Stomach (tissue), 9 donors: ENCODE results near the gene SCG5. TPM values are rescaled to one million over a fixed set of nuclear protein-coding genes. Genes with fewer than 3 reads are reported as not detected.

ENCODE experiments used
- DNase-seq, 2 donors: peaks; one replicate each; pipeline versions ENCODE4 v3.0.0 to v3.0.0-alpha.2; 2013 to 2019
- H3K27ac ChIP-seq, 5 donors: fragments of 200-600 bp in 4 of 5; sonication (generic) in 4 of 5; one replicate each; pipeline ENCODE4 v1.5.1; 2013 to 2019; ENCODE audit warnings: mild to moderate bottlenecking in 1 of 5, moderate library complexity in 1 of 5
- H3K27me3 ChIP-seq, 3 donors: fragments of 200-600 bp; sonication (generic); one replicate each; pipeline ENCODE4 v1.5.1; 2017 to 2019; ENCODE audit warnings: mixed run types in 1 of 3
- H3K36me3 ChIP-seq, 4 donors: fragments of 200-600 bp; sonication (generic); 1 replicate in 3 of 4; 2 replicates in 1 of 4; pipeline ENCODE4 v1.5.1; 2016 to 2019
- H3K4me1 ChIP-seq, 4 donors: fragments of 200-600 bp; sonication (generic); one replicate each; pipeline ENCODE4 v1.5.1; 2016 to 2019
- H3K4me3 ChIP-seq, 4 donors: fragments of 200-600 bp; sonication (generic) in 3 of 4; one replicate each; pipeline ENCODE4 v1.5.1; 2016 to 2019; ENCODE audit warnings: mild to moderate bottlenecking in 1 of 4
- H3K9me3 ChIP-seq, 4 donors: fragments of 200-600 bp; sonication (generic); one replicate each; pipeline ENCODE4 v1.5.1; 2016 to 2019
- CTCF ChIP-seq, 7 experiments: fragments of 450-650 bp in 4 of 7; fragments of 200-600 bp in 3 of 7; sonication (generic) in 3 of 7; IDR thresholded peaks; one replicate each; pipeline ENCODE4 v1.5.1; 2016 to 2019; ENCODE audit warnings: antibody characterized with exemption in 7 of 7, control low read depth in 2 of 7, mild to moderate bottlenecking in 1 of 7
- EP300 ChIP-seq: sonication (generic); formaldehyde crosslinking; IDR thresholded peaks from one replicate; pipeline ENCODE4 v1.6.1; 2017; ENCODE audit warnings: antibody characterized with exemption
- POLR2A ChIP-seq, 4 donors: fragments of 450-650 bp; IDR thresholded peaks; one replicate each; pipeline ENCODE4 v1.6.1; 2016; ENCODE audit warnings: antibody characterized with exemption in 4 of 4, control low read depth in 2 of 4, mild to moderate bottlenecking in 1 of 4, moderate library complexity in 1 of 4
- POLR2AphosphoS5 ChIP-seq, 3 donors: sonication (generic); formaldehyde crosslinking; IDR thresholded peaks; one replicate each; pipeline ENCODE4 v1.6.1; 2016; ENCODE audit warnings: antibody characterized with exemption in 3 of 3
- WGBS, 5 donors: extraction: QIAGEN DNeasy Blood & Tissue Kit in 3 of 5; methylation state at CpG; one replicate each; pipeline versions ENCODE4 v1.1.5 to v1.1.7; 2013 to 2018; 5-methylcytosine and 5-hydroxymethylcytosine counted together
- intact Hi-C: fragments of 100-400 bp; cut with DNase I; formaldehyde crosslinking; loops from one replicate; pipeline ENCODE4 v1.15.1; 2023; ENCODE audit warnings: low total_unique reads
- polyA plus RNA-seq, 3 donors: library from polyadenylated mRNA; stranded (reverse); fragments of 200-250 nt; gene quantifications; one replicate each; pipeline ENCODE4 v1.2.3, GENCODE V29; 2013
- total RNA-seq, 5 donors: library from RNA; depleted of rRNA; stranded (reverse); fragments of >200 nt; gene quantifications; one replicate each; pipeline versions ENCODE4 v1.1.0 to v1.2.3, GENCODE V29; 2014 to 2016
- donor health status: healthy with polysubstance abuse.
- donor health status: Bipolar disorder and iron deficiency.
- donor health status: healthy.

SCG5 gene
- total and polyA plus RNA-seq, 8 donors: 1.4 to 16.5 (median 3.9) TPM; not detected in 3

- intact Hi-C loops: no loop called here
- peaks cover 0 to 4% (median 0%) of the 10 kb centered on the region in 4 donors for H3K4me1 ChIP-seq
- DNase-seq: no peak
- peak overlapping the region in 3 of 5 donors; percentile 51 to 65 (median 55) for H3K27ac ChIP-seq
- TF ChIP-seq POLR2AphosphoS5 (IDR thresholded peaks at IDR 0.05): peak in 1 of 3 donors; percentile 3
- no peak for TF ChIP-seq EP300
- TF ChIP-seq CTCF (IDR thresholded peaks at IDR 0.05): no peak
- no peak for TF ChIP-seq POLR2A (IDR thresholded peaks at IDR 0.05)
- H3K36me3 ChIP-seq: no peaks in the 10 kb centered on the region
- no peaks in the 10 kb centered on the region for H3K27me3 ChIP-seq
- WGBS, 5 donors: 68 to 86% (median 82%) methylated on average over 3 of the region's 3 CpGs
- H3K9me3 ChIP-seq: no peaks in the 10 kb centered on the region
- no peak overlapping the region for H3K4me3 ChIP-seq
Measured at GRCh38 chr15:32670623-32671022, 29.1 kb downstream of the SCG5 start.

- 88 to 94% (median 92%) methylated on average over 29 of the region's 29 CpGs for WGBS, 5 donors
- Histone ChIP-seq H3K9me3 (no peaks in the 10 kb centered on the region), H3K4me3 (no peak overlapping the region), H3K4me1 (peaks cover 0 to 9% (median under 1%) of the 10 kb centered on the region in 4 donors), H3K27me3 (no peaks in the 10 kb centered on the region), H3K27ac (peak overlapping the region in 3 of 5 donors; percentile 51 to 57 (median 55)), H3K36me3 (no peaks in the 10 kb centered on the region)
- TF ChIP-seq POLR2AphosphoS5 (IDR thresholded peaks at IDR 0.05) (no peak), CTCF (IDR thresholded peaks at IDR 0.05) (no peak), EP300 (no peak), POLR2A (IDR thresholded peaks at IDR 0.05) (no peak)
- peak in 1 of 2 donors; percentile 46 for DNase-seq
- intact Hi-C loops: no loop called here
Measured at GRCh38 chr15:32671339-32672325, 30.1 kb downstream of the SCG5 start.

DNA sequence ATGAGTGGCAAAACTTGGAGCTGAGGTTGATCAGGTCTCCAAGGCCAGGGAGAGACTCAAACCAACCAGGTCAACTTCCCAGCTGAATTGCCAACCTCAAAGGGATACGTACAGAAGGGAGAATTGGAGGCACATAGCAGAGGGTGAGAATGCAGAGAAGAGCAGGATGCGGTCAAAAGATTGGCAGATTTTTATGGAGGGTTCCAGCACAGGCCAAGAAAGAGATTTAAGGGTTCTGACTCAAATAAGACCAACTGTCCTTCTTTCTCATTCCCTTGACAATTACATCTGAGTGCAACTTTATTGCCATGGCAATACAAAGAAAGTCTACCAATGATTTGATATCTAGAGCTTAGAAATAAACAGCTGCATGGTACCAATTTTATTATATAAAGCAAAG, 33.2 kb downstream of the SCG5 start:
- Histone ChIP-seq H3K4me3 (no peak overlapping the region), H3K27ac (no peak overlapping the region), H3K36me3 (no peaks in the 10 kb centered on the region), H3K9me3 (no peaks in the 10 kb centered on the region), H3K4me1 (peaks cover 0 to 9% (median 4%) of the 10 kb centered on the region in 4 donors), H3K27me3 (no peaks in the 10 kb centered on the region)
- WGBS, 5 donors: 78 to 95% (median 88%) methylated on average over 2 of the region's 2 CpGs
- DNase-seq: no peak
- no peak for TF ChIP-seq POLR2AphosphoS5 (IDR thresholded peaks at IDR 0.05)
- TF ChIP-seq POLR2A (IDR thresholded peaks at IDR 0.05): no peak
- TF ChIP-seq EP300: no peak
- no peak for TF ChIP-seq CTCF (IDR thresholded peaks at IDR 0.05)
- intact Hi-C loops: no loop called here

DNA sequence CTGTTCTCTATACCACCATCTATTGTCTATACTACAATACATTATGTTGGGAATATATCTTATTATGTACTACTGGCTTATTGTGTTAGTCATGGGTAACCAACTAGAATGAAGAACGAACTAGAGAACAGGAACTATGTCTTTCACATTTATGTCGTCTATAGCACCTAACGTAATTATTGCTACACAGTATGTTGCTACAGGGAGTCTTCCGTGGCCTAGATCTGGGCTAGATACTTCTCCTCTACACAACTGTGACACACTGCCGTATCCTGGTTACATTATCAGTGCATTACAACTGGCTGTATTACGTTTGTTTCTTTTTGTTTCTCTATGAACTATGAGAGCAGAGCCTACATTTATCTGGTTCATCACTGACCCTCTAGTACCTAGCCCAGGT, 34.0 kb downstream of the SCG5 start:
- intact Hi-C loops: no loop called here
- TF ChIP-seq EP300 (no peak), CTCF (IDR thresholded peaks at IDR 0.05) (peak in 1 of 7 experiments; percentile 0), POLR2AphosphoS5 (IDR thresholded peaks at IDR 0.05) (no peak)
- no peaks in the 10 kb centered on the region for H3K27me3 ChIP-seq
- 50 to 75% (median 62%) methylated on average over 6 of the region's 6 CpGs for WGBS, 5 donors
- no peaks in the 10 kb centered on the region for H3K9me3 ChIP-seq
- peaks cover 0 to 9% (median 4%) of the 10 kb centered on the region in 4 donors for H3K4me1 ChIP-seq
- H3K27ac ChIP-seq: no peak overlapping the region
- DNase-seq: no peak
- no peak overlapping the region for H3K4me3 ChIP-seq
- H3K36me3 ChIP-seq: no peaks in the 10 kb centered on the region
